ENCODE measurements around the gene FCAMR.

The FCAMR gene

DNA sequence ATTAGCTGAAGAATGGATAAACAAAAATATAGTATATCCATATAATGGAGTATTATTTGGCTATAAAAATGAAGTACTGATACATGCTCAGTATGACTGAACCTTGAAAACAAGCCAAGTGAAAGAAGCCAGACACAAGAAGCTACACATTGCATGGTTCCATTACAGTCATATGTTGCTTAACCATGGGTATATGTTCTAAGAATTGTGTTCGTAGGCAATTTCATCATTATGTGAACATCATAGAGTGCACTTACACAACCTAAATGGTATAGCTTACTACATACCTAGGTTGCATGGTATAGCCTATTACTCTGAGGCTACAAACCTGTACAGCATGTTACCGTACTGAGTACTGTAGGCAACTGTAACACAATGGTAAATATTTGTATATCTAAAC, 28.6 kb upstream of the FCAMR start:
- Histone ChIP-seq H3K4me3 (ENCODE audit: low read length) (no peak overlapping the region), H3K4me1 (ENCODE audit: control insufficient read depth, insufficient read depth, low read length) (no peaks in the 10 kb centered on the region; the same call in 1 of the 2 replicates), H3K9me3 (ENCODE audit: control insufficient read depth, insufficient read depth, low read length) (no peaks in the 10 kb centered on the region), H3K36me3 (ENCODE audit: control insufficient read depth, insufficient read depth, low read length) (no peaks in the 10 kb centered on the region), H3K27ac (ENCODE audit: low read length) (no peak overlapping the region), H3K27me3 (ENCODE audit: control insufficient read depth, insufficient read depth, low read length) (no peaks in the 10 kb centered on the region; the same call in 1 of the 2 replicates)
- DNase-seq (ENCODE audit: low read depth, low spot score), result no peak
- WGBS (ENCODE audit: insufficient coverage, insufficient read length), result no CpG with 5 or more reads among the region's 2 CpGs

- Histone ChIP-seq H3K4me1 (ENCODE audit: control insufficient read depth, insufficient read depth, low read length) (no peaks in the 10 kb centered on the region), H3K36me3 (ENCODE audit: control insufficient read depth, insufficient read depth, low read length) (no peaks in the 10 kb centered on the region), H3K4me3 (ENCODE audit: low read length) (no peak overlapping the region), H3K27me3 (ENCODE audit: control insufficient read depth, insufficient read depth, low read length) (no peaks in the 10 kb centered on the region), H3K27ac (ENCODE audit: low read length) (no peak overlapping the region), H3K9me3 (ENCODE audit: control insufficient read depth, insufficient read depth, low read length) (no peaks in the 10 kb centered on the region)
- no peak for DNase-seq (ENCODE audit: low read depth, low spot score)
Measured at GRCh38 chr1:206992790-206993189, 22.5 kb upstream of the FCAMR start.

- Histone ChIP-seq H3K4me3 (ENCODE audit: low read length) (no peak overlapping the region), H3K4me1 (ENCODE audit: control insufficient read depth, insufficient read depth, low read length) (0 out of 2 replicates have a peak, but pooled peaks cover 2% of the 10 kb centered on the region), H3K27me3 (ENCODE audit: control insufficient read depth, insufficient read depth, low read length) (no peaks in the 10 kb centered on the region), H3K36me3 (ENCODE audit: control insufficient read depth, insufficient read depth, low read length) (no peaks in the 10 kb centered on the region), H3K27ac (ENCODE audit: low read length) (no peak overlapping the region), H3K9me3 (ENCODE audit: control insufficient read depth, insufficient read depth, low read length) (no peaks in the 10 kb centered on the region)
- no CpG with 5 or more reads among the region's 1 CpG for WGBS (ENCODE audit: insufficient coverage, insufficient read length)
- DNase-seq (ENCODE audit: low read depth, low spot score), result no peak
Measured at GRCh38 chr1:206987873-206988272, 17.6 kb upstream of the FCAMR start.

DNA sequence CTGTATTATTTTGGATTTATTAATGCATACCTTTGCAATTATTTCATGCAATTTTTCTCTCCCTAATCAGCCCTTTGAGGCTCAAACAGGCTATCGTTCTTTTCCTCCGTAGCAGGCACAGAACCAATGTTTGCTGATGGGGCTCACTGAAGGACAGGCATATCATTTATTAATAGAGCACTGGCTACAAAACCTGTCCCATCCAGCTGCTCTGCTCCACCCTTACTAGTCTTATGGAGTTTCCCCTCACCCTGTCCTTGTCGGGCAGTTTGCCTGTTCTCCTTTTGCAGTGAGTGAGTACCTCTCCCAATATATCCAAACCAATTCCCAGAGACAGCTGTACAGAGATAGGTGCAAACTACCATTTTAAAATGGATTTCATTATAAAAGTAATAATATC, 16.6 kb upstream of the FCAMR start:
- no peak overlapping the region for H3K4me3 ChIP-seq (ENCODE audit: low read length)
- no peaks in the 10 kb centered on the region for H3K36me3 ChIP-seq (ENCODE audit: control insufficient read depth, insufficient read depth, low read length)
- WGBS (ENCODE audit: insufficient coverage, insufficient read length), result no CpG with 5 or more reads among the region's 3 CpGs

GRCh38 chr1:206986402-206986801, 16.1 kb upstream of the FCAMR start:
- H3K4me1 ChIP-seq (ENCODE audit: control insufficient read depth, insufficient read depth, low read length), result 0 out of 2 replicates have a peak, but pooled peaks cover 2% of the 10 kb centered on the region
- WGBS (ENCODE audit: insufficient coverage, insufficient read length), result 100% methylated on average over 2 of the region's 3 CpGs
- DNase-seq (ENCODE audit: low read depth, low spot score), result no peak
- no peaks in the 10 kb centered on the region for H3K36me3 ChIP-seq (ENCODE audit: control insufficient read depth, insufficient read depth, low read length)
- no peaks in the 10 kb centered on the region for H3K27me3 ChIP-seq (ENCODE audit: control insufficient read depth, insufficient read depth, low read length)
- H3K4me3 ChIP-seq (ENCODE audit: low read length), result no peak overlapping the region
- no peaks in the 10 kb centered on the region for H3K9me3 ChIP-seq (ENCODE audit: control insufficient read depth, insufficient read depth, low read length)
- H3K27ac ChIP-seq (ENCODE audit: low read length), result no peak overlapping the region

More for the DNA sequence above, 16.6 kb upstream of the FCAMR start:
- Histone ChIP-seq H3K9me3 (ENCODE audit: control insufficient read depth, insufficient read depth, low read length) (no peaks in the 10 kb centered on the region), H3K27me3 (ENCODE audit: control insufficient read depth, insufficient read depth, low read length) (no peaks in the 10 kb centered on the region), H3K27ac (ENCODE audit: low read length) (no peak overlapping the region), H3K4me1 (ENCODE audit: control insufficient read depth, insufficient read depth, low read length) (0 out of 2 replicates have a peak, but pooled peaks cover 2% of the 10 kb centered on the region)
- no peak for DNase-seq (ENCODE audit: low read depth, low spot score)

GRCh38 chr1:206985162-206985749, 15.0 kb upstream of the FCAMR start:
- WGBS (ENCODE audit: insufficient coverage, insufficient read length), result no CpG with 5 or more reads among the region's 10 CpGs
- H3K4me1 ChIP-seq (ENCODE audit: control insufficient read depth, insufficient read depth, low read length), result 0 out of 2 replicates have a peak, but pooled peaks cover 2% of the 10 kb centered on the region
- no peak overlapping the region for H3K4me3 ChIP-seq (ENCODE audit: low read length)
- H3K9me3 ChIP-seq (ENCODE audit: control insufficient read depth, insufficient read depth, low read length), result no peaks in the 10 kb centered on the region
- H3K27ac ChIP-seq (ENCODE audit: low read length), result no peak overlapping the region
- H3K27me3 ChIP-seq (ENCODE audit: control insufficient read depth, insufficient read depth, low read length), result no peaks in the 10 kb centered on the region
- H3K36me3 ChIP-seq (ENCODE audit: control insufficient read depth, insufficient read depth, low read length), result no peaks in the 10 kb centered on the region
- no peak for DNase-seq (ENCODE audit: low read depth, low spot score)

- H3K4me1 ChIP-seq (ENCODE audit: control insufficient read depth, insufficient read depth, low read length), result 0 out of 2 replicates have a peak, but pooled peaks cover 2% of the 10 kb centered on the region
- no peaks in the 10 kb centered on the region for H3K27me3 ChIP-seq (ENCODE audit: control insufficient read depth, insufficient read depth, low read length)
- H3K27ac ChIP-seq (ENCODE audit: low read length), result no peak overlapping the region
- H3K9me3 ChIP-seq (ENCODE audit: control insufficient read depth, insufficient read depth, low read length), result no peaks in the 10 kb centered on the region
- H3K36me3 ChIP-seq (ENCODE audit: control insufficient read depth, insufficient read depth, low read length), result no peaks in the 10 kb centered on the region
- DNase-seq (ENCODE audit: low read depth, low spot score), result no peak
- no peak overlapping the region for H3K4me3 ChIP-seq (ENCODE audit: low read length)
- WGBS (ENCODE audit: insufficient coverage, insufficient read length), result no CpG with 5 or more reads among the region's 4 CpGs
Measured at GRCh38 chr1:206982216-206982615, 12.0 kb upstream of the FCAMR start.

DNA sequence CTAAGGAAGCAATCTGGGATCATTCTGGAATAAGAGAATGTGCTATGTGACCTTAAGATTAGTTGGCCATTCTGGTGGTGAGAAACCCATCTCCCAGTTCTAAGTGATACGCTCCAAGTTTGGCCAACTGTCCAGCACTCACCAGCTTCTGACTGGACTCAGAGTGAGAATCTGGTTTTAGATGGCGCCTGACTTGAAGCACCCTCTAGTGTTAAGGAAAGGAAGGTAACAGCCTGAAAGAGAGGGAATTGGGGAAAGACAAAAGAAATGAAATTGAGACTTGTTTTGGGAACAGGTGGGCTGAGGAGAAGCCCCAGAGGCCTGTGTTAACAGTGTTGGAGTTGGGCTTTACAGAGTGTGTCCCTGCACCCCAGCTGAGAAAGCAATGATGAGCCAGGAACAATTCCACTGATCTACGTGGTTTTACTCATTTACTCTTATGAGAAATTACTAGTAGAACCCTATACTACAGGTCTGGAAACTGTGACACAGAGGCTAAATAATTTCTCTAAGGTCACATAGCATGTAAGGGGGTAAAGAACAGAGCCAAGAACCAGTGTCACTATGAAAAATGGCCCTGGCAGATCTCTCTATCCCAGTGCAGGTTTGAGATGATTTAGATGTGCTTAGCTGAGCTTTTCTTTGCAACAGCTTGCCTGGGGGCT, 9.3 kb upstream of the FCAMR start:
- Histone ChIP-seq H3K9me3 (ENCODE audit: control insufficient read depth, insufficient read depth, low read length) (no peaks in the 10 kb centered on the region), H3K4me1 (ENCODE audit: control insufficient read depth, insufficient read depth, low read length) (0 out of 2 replicates have a peak, but pooled peaks cover 2% of the 10 kb centered on the region), H3K27me3 (ENCODE audit: control insufficient read depth, insufficient read depth, low read length) (no peaks in the 10 kb centered on the region), H3K4me3 (ENCODE audit: low read length) (no peak overlapping the region), H3K36me3 (ENCODE audit: control insufficient read depth, insufficient read depth, low read length) (no peaks in the 10 kb centered on the region), H3K27ac (ENCODE audit: low read length) (no peak overlapping the region)
- no CpG with 5 or more reads among the region's 3 CpGs for WGBS (ENCODE audit: insufficient coverage, insufficient read length)
- no peak for DNase-seq (ENCODE audit: low read depth, low spot score)

- H3K4me1 ChIP-seq (ENCODE audit: control insufficient read depth, insufficient read depth, low read length), result 0 out of 2 replicates have a peak, but pooled peaks cover 2% of the 10 kb centered on the region
- H3K4me3 ChIP-seq (ENCODE audit: low read length), result no peak overlapping the region
- no CpG with 5 or more reads among the region's 7 CpGs for WGBS (ENCODE audit: insufficient coverage, insufficient read length)
- DNase-seq (ENCODE audit: low read depth, low spot score), result no peak
- no peaks in the 10 kb centered on the region for H3K27me3 ChIP-seq (ENCODE audit: control insufficient read depth, insufficient read depth, low read length)
- no peaks in the 10 kb centered on the region for H3K36me3 ChIP-seq (ENCODE audit: control insufficient read depth, insufficient read depth, low read length)
- no peak overlapping the region for H3K27ac ChIP-seq (ENCODE audit: low read length)
- H3K9me3 ChIP-seq (ENCODE audit: control insufficient read depth, insufficient read depth, low read length), result no peaks in the 10 kb centered on the region
Measured at GRCh38 chr1:206978259-206978658, 8.0 kb upstream of the FCAMR start.

- Histone ChIP-seq H3K4me3 (ENCODE audit: low read length) (no peak overlapping the region), H3K27ac (ENCODE audit: low read length) (no peak overlapping the region), H3K36me3 (ENCODE audit: control insufficient read depth, insufficient read depth, low read length) (no peaks in the 10 kb centered on the region), H3K27me3 (ENCODE audit: control insufficient read depth, insufficient read depth, low read length) (no peaks in the 10 kb centered on the region), H3K9me3 (ENCODE audit: control insufficient read depth, insufficient read depth, low read length) (no peaks in the 10 kb centered on the region), H3K4me1 (ENCODE audit: control insufficient read depth, insufficient read depth, low read length) (no peaks in the 10 kb centered on the region)
- no CpG with 5 or more reads among the region's 1 CpG for WGBS (ENCODE audit: insufficient coverage, insufficient read length)
- DNase-seq (ENCODE audit: low read depth, low spot score), result no peak
Measured at GRCh38 chr1:206975306-206975705, 5.0 kb upstream of the FCAMR start.

- H3K4me1 ChIP-seq (ENCODE audit: control insufficient read depth, insufficient read depth, low read length), result no peaks in the 10 kb centered on the region
- DNase-seq (ENCODE audit: low read depth, low spot score), result no peak
- H3K9me3 ChIP-seq (ENCODE audit: control insufficient read depth, insufficient read depth, low read length), result no peaks in the 10 kb centered on the region
- no peak overlapping the region for H3K27ac ChIP-seq (ENCODE audit: low read length)
- no peak overlapping the region for H3K4me3 ChIP-seq (ENCODE audit: low read length)
- no CpG with 5 or more reads among the region's 3 CpGs for WGBS (ENCODE audit: insufficient coverage, insufficient read length)
- H3K27me3 ChIP-seq (ENCODE audit: control insufficient read depth, insufficient read depth, low read length), result no peaks in the 10 kb centered on the region
- no peaks in the 10 kb centered on the region for H3K36me3 ChIP-seq (ENCODE audit: control insufficient read depth, insufficient read depth, low read length)
Measured at GRCh38 chr1:206974140-206974539, 3.9 kb upstream of the FCAMR start.

All from iPS DF 6.9 (cell line).